GM21390 (cell line): ENCODE measurements around the gene SPOCK1.

Experiments
- ATAC-seq: cut with Tn5 transposase; IDR thresholded peaks from one replicate; pipeline ENCODE4 v1.9.1; 2021; ENCODE audit not compliant: unreplicated experiment

Gene SPOCK1

DNA sequence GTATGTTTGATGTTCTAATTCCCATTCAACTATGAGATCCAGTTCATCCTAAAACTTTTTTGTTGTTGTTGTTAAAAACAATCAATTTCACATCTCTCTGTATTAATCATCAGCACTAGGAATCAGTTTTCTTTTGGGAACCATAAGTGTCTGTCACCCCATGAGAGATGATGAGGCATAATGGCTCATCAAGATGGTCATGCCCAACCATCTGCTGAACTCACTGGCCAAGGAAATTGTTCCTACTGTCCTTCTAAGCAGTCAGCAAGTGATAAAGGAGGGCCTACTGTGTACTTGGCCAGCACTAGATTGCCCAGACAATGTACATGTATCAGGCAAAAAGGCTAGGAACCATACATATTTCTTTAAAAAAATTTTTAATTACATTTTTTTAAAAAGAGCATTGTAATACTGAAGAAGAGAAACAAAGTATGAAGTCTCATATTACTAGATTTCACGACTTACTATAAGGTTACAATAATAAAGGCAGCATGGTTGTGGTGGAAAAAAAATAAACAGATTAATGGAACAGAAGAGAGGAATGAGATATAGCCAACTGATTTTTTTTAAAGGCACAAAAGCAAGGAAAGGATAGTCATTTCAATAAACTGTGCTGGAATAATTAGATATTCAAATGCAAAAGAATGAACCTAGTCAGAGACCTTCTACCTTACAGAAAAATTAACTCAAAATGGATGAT, 458.3 kb downstream of the SPOCK1 start:
- ATAC-seq = no peak

- ATAC-seq = no peak
Observed at GRCh38 chr5:137040024-137040423, 459.1 kb downstream of the SPOCK1 start.

DNA sequence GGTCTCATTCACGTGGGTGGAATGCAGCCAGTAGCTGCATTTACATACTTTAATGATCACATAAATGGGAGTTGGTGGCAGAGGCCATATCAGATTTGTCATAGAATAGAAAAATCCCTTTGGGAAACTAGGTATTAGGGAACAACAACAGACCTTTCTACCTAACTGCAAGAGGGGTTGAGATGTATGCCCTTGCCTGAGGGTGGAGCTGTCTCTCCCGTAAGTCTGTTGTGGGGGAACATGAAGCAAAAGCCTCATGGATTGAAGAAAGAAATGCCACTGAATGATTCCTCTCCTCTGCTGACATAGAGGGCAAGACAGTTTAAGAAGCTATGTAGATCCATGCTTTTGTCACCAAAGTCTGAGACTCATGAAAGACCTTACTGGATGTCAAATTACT, 461.3 kb downstream of the SPOCK1 start:
- ATAC-seq = no peak

- no peak for ATAC-seq
Observed at GRCh38 chr5:137036640-137037039, 462.5 kb downstream of the SPOCK1 start.

GRCh38 chr5:137035480-137035878, 463.6 kb downstream of the SPOCK1 start:
- ATAC-seq = no peak

DNA sequence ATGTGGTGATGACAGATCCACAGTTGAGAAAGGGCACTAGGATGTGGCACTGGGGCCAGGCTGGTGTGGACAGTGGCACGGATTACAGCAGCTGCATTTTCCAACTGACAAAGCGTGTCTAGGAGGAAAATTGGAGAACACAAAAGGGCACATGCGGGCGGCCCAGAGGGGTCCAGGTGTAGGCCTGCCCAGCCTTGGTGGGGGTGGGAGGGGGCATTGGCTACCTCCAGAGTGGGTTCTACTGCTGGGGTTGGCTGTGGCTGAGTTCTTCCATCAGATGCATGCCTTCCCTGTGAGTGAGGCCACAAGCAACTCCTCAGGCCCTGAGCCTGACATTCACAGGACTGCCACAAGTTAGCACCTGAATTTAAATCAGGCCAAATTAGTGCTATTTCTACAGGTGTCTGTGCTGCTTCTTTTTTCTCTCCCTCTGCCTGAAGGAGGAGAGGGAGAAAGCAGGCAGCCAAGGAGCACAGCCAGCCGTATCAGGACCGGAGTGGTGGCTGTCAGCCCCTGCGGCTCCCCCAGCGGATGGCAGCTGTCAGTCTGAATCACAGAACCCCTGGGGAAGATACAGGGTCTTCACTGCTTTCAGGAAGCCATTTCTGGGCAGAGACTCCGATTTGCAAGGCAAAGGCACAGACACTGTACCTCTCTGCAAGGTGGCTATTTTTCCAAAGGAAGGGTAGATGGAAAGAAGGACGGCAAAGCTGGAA, 464.2 kb downstream of the SPOCK1 start:
- no peak for ATAC-seq

DNA sequence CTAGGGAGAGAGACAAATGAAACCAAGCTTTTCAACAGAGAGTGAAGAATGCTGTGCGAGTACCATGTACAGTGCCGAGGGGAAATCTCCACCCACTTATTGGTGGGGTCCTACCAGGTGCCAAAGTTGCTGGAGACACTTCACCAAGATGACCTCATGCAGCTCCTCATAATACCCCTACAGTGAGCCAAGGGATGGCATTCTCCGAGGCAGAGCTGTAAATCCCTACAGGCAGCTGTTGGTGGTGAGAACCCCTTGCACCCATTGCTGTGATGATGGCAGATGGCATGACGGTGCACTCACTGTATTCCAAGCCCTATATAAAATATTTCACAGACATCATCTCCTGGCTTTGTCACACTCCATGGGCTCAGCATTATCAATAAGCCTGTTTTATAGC, 464.9 kb downstream of the SPOCK1 start:
- ATAC-seq = no peak

DNA sequence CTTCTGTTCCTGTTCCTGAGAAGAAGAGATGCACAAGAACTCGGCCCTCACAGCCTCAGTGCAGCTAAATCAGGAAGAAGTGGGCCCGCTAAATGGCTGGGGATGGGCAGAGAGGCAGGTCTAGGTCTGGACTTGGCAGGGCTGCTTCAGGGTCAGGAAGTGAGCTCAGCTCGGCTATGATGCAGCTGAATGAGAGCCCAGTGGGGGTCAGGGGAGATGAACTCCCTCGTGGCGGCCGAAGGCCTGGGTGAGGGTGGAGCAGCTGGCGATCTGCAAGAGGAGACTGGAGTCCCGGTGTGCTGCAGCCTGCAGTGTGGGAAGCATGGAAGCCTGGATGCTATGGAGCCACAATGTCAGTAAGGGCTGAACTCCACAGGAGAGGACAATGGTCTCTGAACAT, 466.2 kb downstream of the SPOCK1 start:
- ATAC-seq = no peak

GRCh38 chr5:137027758-137028157, 471.4 kb downstream of the SPOCK1 start:
- ATAC-seq = no peak

DNA sequence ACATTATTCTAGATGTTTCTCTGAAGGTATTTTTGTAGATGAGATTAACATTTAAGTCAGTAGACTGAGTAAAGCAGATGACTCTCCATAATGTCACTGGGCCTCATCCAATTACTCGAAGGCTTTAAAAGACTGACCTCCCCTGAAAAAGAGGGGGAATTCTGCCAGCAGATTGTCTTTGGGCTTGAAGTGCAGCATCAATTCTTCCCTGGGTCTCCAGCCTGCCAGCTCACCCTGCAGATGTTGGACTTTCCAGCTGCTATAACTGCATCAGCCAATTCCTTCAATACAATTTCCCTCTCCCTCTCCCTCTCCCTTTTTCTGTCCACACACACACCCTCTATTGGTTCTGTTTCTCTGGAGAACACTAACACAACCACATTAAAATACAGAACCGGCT, 472.8 kb downstream of the SPOCK1 start:
- no peak for ATAC-seq

- ATAC-seq = no peak
Observed at GRCh38 chr5:137024044-137024443, 475.1 kb downstream of the SPOCK1 start.

DNA sequence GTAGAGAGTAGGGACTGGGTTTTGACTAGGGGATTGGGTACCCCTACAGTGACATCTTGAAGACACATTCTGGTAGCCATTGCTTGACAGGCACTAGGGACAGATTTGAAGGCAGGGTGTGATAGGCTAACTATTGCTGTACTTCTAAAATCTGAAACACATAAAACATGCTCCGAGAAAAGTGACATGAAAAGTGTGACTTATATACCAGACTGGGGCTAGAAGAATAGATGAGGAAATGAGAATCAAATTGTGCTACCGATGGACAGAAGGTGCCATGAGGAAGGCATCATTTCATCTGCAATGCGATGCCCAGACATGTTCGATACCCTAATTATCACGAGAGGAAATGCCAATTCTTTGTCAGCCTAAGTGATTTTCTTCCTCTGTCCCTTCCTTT, 475.8 kb downstream of the SPOCK1 start:
- no peak for ATAC-seq

DNA sequence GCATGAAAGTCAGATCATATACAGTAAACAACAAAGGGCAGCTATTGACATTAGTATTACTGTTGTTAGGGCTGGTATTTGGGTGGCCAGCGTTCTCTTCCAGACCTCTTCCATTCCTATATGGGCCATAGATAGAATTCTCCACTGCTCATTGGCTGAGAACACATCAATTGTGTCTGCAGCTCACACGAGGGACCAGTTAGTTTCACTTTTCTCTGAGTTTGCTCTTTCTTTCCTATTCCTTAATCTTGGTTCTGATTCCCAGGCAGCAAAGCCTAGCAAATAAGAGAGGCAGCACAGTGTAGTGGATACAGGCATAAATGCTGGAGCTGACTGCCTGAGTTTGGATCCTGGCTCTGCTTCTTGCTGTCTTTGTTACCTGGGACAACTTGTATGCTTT, 476.4 kb downstream of the SPOCK1 start:
- no peak for ATAC-seq

DNA sequence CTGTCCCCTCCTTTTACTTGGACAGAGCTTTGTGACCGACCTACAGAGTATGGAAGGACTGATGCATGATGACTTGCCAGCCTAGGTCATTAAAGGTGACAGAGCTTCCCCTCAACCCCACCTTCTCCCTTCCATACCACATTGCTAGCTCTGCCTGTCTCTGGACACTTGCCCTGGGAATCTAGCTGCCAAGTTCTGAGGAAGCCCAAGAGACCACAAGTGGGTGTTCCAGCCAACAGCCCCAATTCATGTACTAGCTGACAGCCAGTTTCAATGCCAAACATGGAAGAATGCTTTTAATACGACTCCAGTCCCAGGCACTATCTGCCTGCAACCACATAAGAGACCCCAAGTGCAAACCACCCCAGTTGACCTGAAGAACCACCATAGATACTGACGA, 477.1 kb downstream of the SPOCK1 start:
- no peak for ATAC-seq

- ATAC-seq = no peak
Observed at GRCh38 chr5:137019229-137019628, 479.9 kb downstream of the SPOCK1 start.

GRCh38 chr5:137016783-137017324, 482.3 kb downstream of the SPOCK1 start:
- no peak for ATAC-seq

- no peak for ATAC-seq
Observed at GRCh38 chr5:137015540-137016116, 483.5 kb downstream of the SPOCK1 start.

- no peak for ATAC-seq
Observed at GRCh38 chr5:137014731-137015130, 484.4 kb downstream of the SPOCK1 start.

GRCh38 chr5:137010226-137010625, 488.9 kb downstream of the SPOCK1 start:
- ATAC-seq = no peak

GRCh38 chr5:137004279-137004678, 494.8 kb downstream of the SPOCK1 start:
- no peak for ATAC-seq

DNA sequence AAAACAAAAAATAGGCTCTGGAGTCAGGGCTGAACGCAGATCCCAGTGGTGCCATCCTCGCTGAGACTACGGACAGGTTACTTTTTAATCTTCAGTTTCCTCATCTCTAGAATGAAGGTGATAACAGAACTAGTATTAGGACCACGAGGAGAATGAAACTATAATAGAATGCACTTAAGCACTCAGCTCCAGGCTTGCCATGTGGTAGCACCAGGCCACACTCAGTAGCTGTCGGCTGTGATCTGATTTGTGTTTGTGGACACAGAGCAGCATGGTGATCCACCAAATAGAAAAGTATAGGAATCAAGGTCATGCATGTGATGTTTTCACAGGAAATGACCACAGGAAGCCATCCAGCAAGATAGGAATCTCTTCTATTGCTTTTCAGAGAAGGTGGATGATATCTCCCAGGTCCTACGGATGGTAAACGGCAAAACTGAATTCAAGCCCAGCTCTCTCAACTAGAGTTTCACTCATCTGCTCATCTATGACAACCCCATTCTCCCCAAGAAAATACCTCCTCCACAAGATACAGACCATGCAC, 498.0 kb downstream of the SPOCK1 start:
- ATAC-seq = no peak

- no peak for ATAC-seq
Observed at GRCh38 chr5:136999787-137000186, 499.3 kb downstream of the SPOCK1 start.
